OCI-LY7 (cell line): ENCODE data around the gene SLC6A19.
"Not testable (repeated sequence)": the region's sequence is repeated elsewhere in the genome, so short reads cannot be mapped to it uniquely, and the experiment has no call there.

Experiments
- EZH2phosphoT487 ChIP-seq: fragments of 200-600 bp; sonication (generic); IDR thresholded peaks from 2 replicates; pipeline ENCODE4 v1.6.1; 2018; ENCODE audit warnings: low read depth, borderline replicate concordance, mild to moderate bottlenecking, mixed run types, antibody characterized with exemption, low read length, moderate library complexity, mixed read lengths
- TF ChIP-seq, protein P1 (sequence below): fragments of 200-600 bp; sonication (generic); conservative IDR thresholded peaks from 2 replicates; pipeline ENCODE4 v1.5.1; 2014; ENCODE audit warnings: mild to moderate bottlenecking, antibody characterized with exemption, low read length, moderate library complexity, mixed read lengths

DNA sequence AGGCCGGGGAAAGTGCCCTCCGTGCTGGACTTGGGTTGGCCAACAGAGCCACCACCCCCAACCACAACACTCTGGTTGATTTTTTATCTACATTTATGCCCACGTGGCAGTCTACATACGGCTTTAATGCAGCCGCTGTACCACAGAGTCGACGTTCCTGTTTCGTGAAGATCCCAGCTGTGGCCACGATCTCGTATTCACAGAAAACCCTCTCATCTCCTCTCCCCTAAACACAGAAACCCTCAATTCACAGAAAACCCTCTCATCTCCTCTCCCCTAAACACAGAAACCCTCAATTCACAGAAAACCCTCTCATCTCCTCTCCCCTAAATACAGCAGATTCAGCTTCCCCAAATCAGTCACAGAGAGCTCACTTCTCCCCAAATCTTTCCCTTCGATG is 27.6 kb downstream of the SLC6A19 start:
- TF ChIP-seq, protein P1, sequence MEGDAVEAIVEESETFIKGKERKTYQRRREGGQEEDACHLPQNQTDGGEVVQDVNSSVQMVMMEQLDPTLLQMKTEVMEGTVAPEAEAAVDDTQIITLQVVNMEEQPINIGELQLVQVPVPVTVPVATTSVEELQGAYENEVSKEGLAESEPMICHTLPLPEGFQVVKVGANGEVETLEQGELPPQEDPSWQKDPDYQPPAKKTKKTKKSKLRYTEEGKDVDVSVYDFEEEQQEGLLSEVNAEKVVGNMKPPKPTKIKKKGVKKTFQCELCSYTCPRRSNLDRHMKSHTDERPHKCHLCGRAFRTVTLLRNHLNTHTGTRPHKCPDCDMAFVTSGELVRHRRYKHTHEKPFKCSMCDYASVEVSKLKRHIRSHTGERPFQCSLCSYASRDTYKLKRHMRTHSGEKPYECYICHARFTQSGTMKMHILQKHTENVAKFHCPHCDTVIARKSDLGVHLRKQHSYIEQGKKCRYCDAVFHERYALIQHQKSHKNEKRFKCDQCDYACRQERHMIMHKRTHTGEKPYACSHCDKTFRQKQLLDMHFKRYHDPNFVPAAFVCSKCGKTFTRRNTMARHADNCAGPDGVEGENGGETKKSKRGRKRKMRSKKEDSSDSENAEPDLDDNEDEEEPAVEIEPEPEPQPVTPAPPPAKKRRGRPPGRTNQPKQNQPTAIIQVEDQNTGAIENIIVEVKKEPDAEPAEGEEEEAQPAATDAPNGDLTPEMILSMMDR = not testable (repeated sequence)
- not testable (repeated sequence) for TF ChIP-seq EZH2phosphoT487
